A549 (cell line): ENCODE measurements around the gene LDLRAD4. TPM values are rescaled to one million over a fixed set of nuclear protein-coding genes. Genes with fewer than 3 reads are reported as not detected.
A peak's percentile ranks its signal among the peaks of the same experiment; 100 is the strongest.

Source experiments
- ATAC-seq, 2 experiments: fragments of 200-7000 bp in 1 of 2; fragments of >200 bp in 1 of 2; cut with Nextera tagmentation in 1 of 2; cut with Tn5 transposase in 1 of 2; 3 replicates each; pipeline versions ENCODE4 v1.8.0 to v1.9.1; 2018 to 2020; ENCODE audit warnings: mild to moderate bottlenecking in 1 of 2, moderate library complexity in 1 of 2
- CTCF ChIA-PET: fragments of 300-600 bp; sonication (Branson Sonifier 250); formaldehyde crosslinking; extraction: SDS; loops from one replicate; lab custom pipeline; 2021; ENCODE audit warnings: antibody characterized with exemption, inconsistent platforms; lab: Yijun Ruan, JAX
- POLR2A ChIA-PET: fragments of 350-600 bp; formaldehyde crosslinking; extraction: SDS; loops from one replicate; lab custom pipeline; 2021; ENCODE audit warnings: antibody characterized with exemption, inconsistent platforms; lab: Yijun Ruan, JAX
- DNase-seq, 2 experiments: peaks; one replicate each; pipeline versions ENCODE4 v3.0.0 to v3.0.0-alpha.2; 2011 to 2016; ENCODE audit warnings: low read depth in 1 of 2, low spot score in 1 of 2
- FAIRE-seq: peaks from 2 replicates; lab custom pipeline; 2011; peaks lifted over from hg19 to GRCh38; lab: Jason Lieb, UNC
- H3K27ac ChIP-seq, 2 experiments: fragments of >200 bp; sonication (Bioruptor Twin); formaldehyde crosslinking; 3 replicates each; pipeline ENCODE4 v1.5.1; 2016 to 2017
- H3K4me1 ChIP-seq: fragments of >200 bp; sonication (Bioruptor Twin); formaldehyde crosslinking; 3 replicates; pipeline ENCODE4 v1.6.1; 2016
- H3K4me2 ChIP-seq: fragments of >200 bp; sonication (Bioruptor Twin); formaldehyde crosslinking; 3 replicates; pipeline ENCODE4 v1.6.1; 2016
- H3K4me3 ChIP-seq: fragments of >200 bp; sonication (Bioruptor Twin); formaldehyde crosslinking; 3 replicates; pipeline ENCODE4 v1.5.1; 2016
- H3K9me3 ChIP-seq: fragments of >200 bp; sonication (Bioruptor Twin); formaldehyde crosslinking; 3 replicates; pipeline ENCODE4 v1.6.1; 2016
- CBX8 ChIP-seq: fragments of 200-600 bp; sonication (generic); IDR thresholded peaks from 2 replicates; pipeline ENCODE4 v1.6.1; 2016
- CEBPB ChIP-seq, 2 experiments: fragments of >200 bp in 1 of 2; sonication (Bioruptor Twin) in 1 of 2; formaldehyde crosslinking in 1 of 2; IDR thresholded peaks; 2 replicates each; pipeline ENCODE4 v1.6.1; 2012 to 2016
- CHD2 ChIP-seq: fragments of 150-350 bp; IDR thresholded peaks from 2 replicates; pipeline ENCODE4 v1.6.1; 2014; ENCODE audit warnings: low read length; ENCODE audit not compliant: partially characterized antibody
- CHD4 ChIP-seq: fragments of 200-600 bp; sonication (generic); IDR thresholded peaks from 2 replicates; pipeline ENCODE4 v1.6.1; 2016; ENCODE audit warnings: antibody characterized with exemption, mild to moderate bottlenecking, borderline replicate concordance
- EHF ChIP-seq: fragments of 250-450 bp; sonication (Bioruptor Pico); IDR thresholded peaks from 2 replicates; pipeline ENCODE4 v1.5.0; 2020; ENCODE audit warnings: mild to moderate bottlenecking
- EHMT2 ChIP-seq: fragments of 200-600 bp; sonication (generic); IDR thresholded peaks from 2 replicates; pipeline ENCODE4 v1.6.1; 2016; ENCODE audit warnings: antibody characterized with exemption, low read depth, mild to moderate bottlenecking, moderate library complexity
- FOSB ChIP-seq: fragments of 250-450 bp; sonication (Bioruptor Pico); IDR thresholded peaks from 2 replicates; pipeline ENCODE4 v1.5.0; 2020; ENCODE audit warnings: mild to moderate bottlenecking, moderate library complexity
- FOSL2 ChIP-seq, 2 experiments: fragments of 450-650 bp in 1 of 2; fragments of >200 bp in 1 of 2; sonication (Bioruptor Twin) in 1 of 2; formaldehyde crosslinking; IDR thresholded peaks; 2 replicates each; pipeline versions ENCODE4 v1.5.0 to v1.6.1; 2016 to 2020; ENCODE audit warnings: mild to moderate bottlenecking in 1 of 2, moderate library complexity in 1 of 2
- GATA3 ChIP-seq: IDR thresholded peaks from 2 replicates; pipeline ENCODE4 v1.6.1; 2012; ENCODE audit warnings: borderline replicate concordance
- JUNB ChIP-seq: fragments of >200 bp; sonication (Bioruptor Twin); formaldehyde crosslinking; IDR thresholded peaks from 2 replicates; pipeline ENCODE4 v1.6.1; 2016
- KDM5A ChIP-seq: fragments of 200-600 bp; sonication (generic); IDR thresholded peaks from 2 replicates; pipeline ENCODE4 v1.6.1; 2016; ENCODE audit warnings: antibody characterized with exemption, mild to moderate bottlenecking
- MAFK ChIP-seq: fragments of 450-650 bp; IDR thresholded peaks from 2 replicates; pipeline ENCODE4 v1.6.1; 2014; ENCODE audit not compliant: partially characterized antibody
- NFE2L2 ChIP-seq: fragments of 150-350 bp; conservative IDR thresholded peaks from 2 replicates; pipeline ENCODE4 v1.6.1; 2014; ENCODE audit warnings: low read length
- NPAS2 ChIP-seq: fragments of 250-450 bp; sonication (Bioruptor Pico); IDR thresholded peaks from 2 replicates; pipeline ENCODE4 v1.8.0; 2022; ENCODE audit warnings: mild to moderate bottlenecking, moderate library complexity, borderline replicate concordance
- NR3C1 ChIP-seq: fragments of >200 bp; sonication (Bioruptor Twin); formaldehyde crosslinking; IDR thresholded peaks from 3 replicates; pipeline ENCODE4 v1.6.1; 2017
- RNF2 ChIP-seq: fragments of 200-600 bp; sonication (generic); IDR thresholded peaks from 2 replicates; pipeline ENCODE4 v1.6.1; 2016; ENCODE audit warnings: low read depth, mild to moderate bottlenecking, antibody characterized with exemption, moderate library complexity, borderline replicate concordance
- ZNF302 ChIP-seq: fragments of 250-450 bp; sonication (Bioruptor Pico); IDR thresholded peaks from 2 replicates; pipeline ENCODE4 v1.9.0; 2021; ENCODE audit warnings: inconsistent platforms, mild to moderate bottlenecking, moderate library complexity
- ZSCAN20 ChIP-seq: fragments of 250-450 bp; sonication (Bioruptor Pico); IDR thresholded peaks from 2 replicates; pipeline ENCODE4 v1.8.0; 2022; ENCODE audit warnings: mild to moderate bottlenecking, moderate library complexity
- WGBS: methylation state at CpG from one replicate; pipeline ENCODE4 v1.1.6; 2017; ENCODE audit errors: missing lambda C conversion rate; 5-methylcytosine and 5-hydroxymethylcytosine counted together
- polyA plus RNA-seq, 4 experiments: library from polyadenylated mRNA; depleted of rRNA in 3 of 4; stranded (reverse); fragments of >200 nt; fragmentation: RNase III in 1 of 4; extraction: RNeasy Plus Mini Kit Qiagen cat#74134 plus additional on column Dnase treatment in 1 of 4; gene quantifications; 2 replicates in 3 of 4; 3 replicates in 1 of 4; pipeline ENCODE4 v1.2.3, GENCODE V29; 2011 to 2017
- TF ChIP-seq, protein P1 (sequence below): fragments of 450-650 bp; IDR thresholded peaks from 2 replicates; pipeline ENCODE4 v1.6.1; 2014; ENCODE audit warnings: antibody characterized with exemption
- TF ChIP-seq, protein P2 (sequence below): fragments of >200 bp; sonication (Bioruptor Twin); formaldehyde crosslinking; IDR thresholded peaks from 3 replicates; pipeline ENCODE4 v1.6.1; 2016
- TF ChIP-seq, protein P3 (sequence below): IDR thresholded peaks from 2 replicates; pipeline ENCODE4 v1.6.1; 2012
- TF ChIP-seq, protein P4 (sequence below): fragments of 250-450 bp; sonication (Bioruptor Pico); IDR thresholded peaks from 2 replicates; pipeline ENCODE4 v1.5.0; 2021; ENCODE audit warnings: mild to moderate bottlenecking, moderate library complexity, borderline replicate concordance

The LDLRAD4 gene
- polyA plus RNA-seq, 2 of the 4 experiments (the other 2 are of a cell fraction), result 5.2 to 7.6 TPM

DNA sequence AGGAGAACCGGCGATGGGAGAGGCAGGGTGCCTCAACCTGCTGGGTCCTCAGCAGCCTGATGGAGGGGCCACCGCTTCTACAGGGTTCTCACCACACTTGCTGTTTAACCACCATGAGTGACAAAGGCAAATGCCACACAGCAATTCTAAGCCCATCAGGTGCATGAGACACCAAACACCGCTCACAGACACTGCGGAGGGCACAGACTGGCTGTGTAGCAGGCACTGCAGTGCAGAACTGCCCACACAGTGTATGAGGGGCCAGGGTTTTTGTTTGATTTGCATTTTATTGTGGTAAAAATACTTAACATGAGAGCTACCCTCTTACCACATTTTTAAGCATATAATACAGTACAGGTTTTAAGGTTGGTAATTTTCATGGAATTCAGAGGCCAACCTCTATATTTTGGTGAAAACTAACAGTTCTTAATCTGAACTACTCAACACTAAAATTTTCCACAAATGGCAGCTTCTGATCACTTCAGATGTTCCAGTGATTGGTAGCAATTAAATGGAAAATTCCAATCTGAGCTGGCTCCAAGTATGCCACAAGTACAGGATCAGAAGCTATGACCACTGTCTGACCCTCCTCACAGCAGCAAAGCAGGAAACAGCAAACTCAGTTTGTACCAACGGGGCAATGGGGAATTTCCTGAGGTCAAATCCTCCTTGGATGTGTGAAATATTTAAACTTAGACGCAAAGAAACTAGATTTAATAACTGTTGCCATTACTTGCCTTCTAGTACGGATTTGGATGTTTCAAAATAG lies 440.1 kb downstream of the LDLRAD4 start (continued):
- TF ChIP-seq FOSB (CRISPR knock-in tag), result no peak

DNA sequence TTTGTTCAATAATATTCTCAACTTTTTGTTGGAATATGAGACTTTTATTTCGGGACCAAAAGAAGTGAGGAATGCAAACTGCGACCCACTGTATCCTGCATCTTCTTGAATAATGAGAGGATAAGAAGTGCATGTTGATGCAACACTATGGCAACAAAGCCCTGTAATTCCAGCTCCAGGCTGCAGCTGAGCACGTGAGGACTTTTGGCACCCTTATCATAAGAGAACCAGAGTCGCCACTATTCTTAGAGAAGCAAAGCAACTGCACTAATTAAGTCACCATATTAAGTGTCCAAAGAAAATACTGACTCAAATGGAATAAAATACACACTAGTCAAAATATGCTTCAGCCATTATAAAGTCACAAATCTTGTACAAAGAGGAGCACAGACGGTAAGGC lies 441.9 kb downstream of the LDLRAD4 start:
- H3K4me1 ChIP-seq, result no peaks in the 10 kb centered on the region
- H3K4me3 ChIP-seq, result no peak overlapping the region
- ATAC-seq, result no peak
- FAIRE-seq, result no peak
- 89% methylated on average over 5 of the region's 5 CpGs for WGBS
- no peak overlapping the region for H3K27ac ChIP-seq
- H3K4me2 ChIP-seq, result no peak overlapping the region
- no peaks in the 10 kb centered on the region for H3K9me3 ChIP-seq
- CTCF ChIA-PET, result no interaction called here
- no peak for DNase-seq
- no peak for TF ChIP-seq NR3C1
- no peak for TF ChIP-seq CEBPB (IDR thresholded peaks at IDR 0.05)
- no peak for TF ChIP-seq NFE2L2
- no peak for TF ChIP-seq CHD2
- no peak for TF ChIP-seq CBX8
- POLR2A ChIA-PET, result no interaction called here

DNA sequence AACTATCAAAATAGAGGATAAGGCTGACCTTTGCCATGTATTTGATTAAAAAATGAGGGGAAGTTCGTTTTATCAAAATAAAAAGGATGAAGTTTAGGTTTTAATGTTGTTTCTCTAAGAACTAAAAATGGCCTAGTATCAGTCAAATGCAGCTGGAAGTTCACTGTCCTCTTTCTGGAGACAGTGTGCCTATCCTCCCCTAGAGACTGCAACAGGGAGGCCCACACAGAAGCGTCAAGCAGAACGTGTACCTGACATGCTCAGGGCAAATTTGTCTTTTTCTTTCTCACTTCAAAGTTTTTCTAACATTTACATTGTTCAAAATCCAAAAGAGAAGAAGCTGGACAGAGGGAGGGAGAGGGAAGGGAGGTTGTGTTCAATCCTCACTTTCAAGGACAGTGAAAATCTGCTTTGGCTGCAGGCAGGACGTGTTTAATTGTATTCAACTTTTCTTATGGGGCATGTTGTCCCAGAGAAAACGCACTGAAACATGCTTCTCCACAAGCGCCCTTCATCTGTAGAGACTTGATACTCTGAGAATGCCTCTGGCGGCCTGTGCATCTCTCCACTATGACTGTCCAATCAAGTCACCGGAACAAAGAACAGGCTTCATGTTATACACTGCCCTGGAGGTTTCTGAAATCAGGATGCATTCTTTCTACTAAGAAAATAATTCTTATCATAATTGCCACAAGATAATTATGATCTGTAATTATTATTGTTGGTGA lies 442.7 kb downstream of the LDLRAD4 start:
- TF ChIP-seq, protein P1, sequence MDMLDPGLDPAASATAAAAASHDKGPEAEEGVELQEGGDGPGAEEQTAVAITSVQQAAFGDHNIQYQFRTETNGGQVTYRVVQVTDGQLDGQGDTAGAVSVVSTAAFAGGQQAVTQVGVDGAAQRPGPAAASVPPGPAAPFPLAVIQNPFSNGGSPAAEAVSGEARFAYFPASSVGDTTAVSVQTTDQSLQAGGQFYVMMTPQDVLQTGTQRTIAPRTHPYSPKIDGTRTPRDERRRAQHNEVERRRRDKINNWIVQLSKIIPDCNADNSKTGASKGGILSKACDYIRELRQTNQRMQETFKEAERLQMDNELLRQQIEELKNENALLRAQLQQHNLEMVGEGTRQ, result no peak
- no peak for TF ChIP-seq EHF (CRISPR knock-in tag)
- no peaks in the 10 kb centered on the region for H3K9me3 ChIP-seq
- WGBS, result 80% methylated on average over 8 of the region's 8 CpGs
- ATAC-seq (no peak), FAIRE-seq (no peak), DNase-seq (no peak)
- ChIA-PET POLR2A (no interaction called here), CTCF (no interaction called here)
- H3K4me1 ChIP-seq, result no peaks in the 10 kb centered on the region
- no peak overlapping the region for H3K4me3 ChIP-seq
- H3K27ac ChIP-seq, result no peak overlapping the region
- no peak overlapping the region for H3K4me2 ChIP-seq

DNA sequence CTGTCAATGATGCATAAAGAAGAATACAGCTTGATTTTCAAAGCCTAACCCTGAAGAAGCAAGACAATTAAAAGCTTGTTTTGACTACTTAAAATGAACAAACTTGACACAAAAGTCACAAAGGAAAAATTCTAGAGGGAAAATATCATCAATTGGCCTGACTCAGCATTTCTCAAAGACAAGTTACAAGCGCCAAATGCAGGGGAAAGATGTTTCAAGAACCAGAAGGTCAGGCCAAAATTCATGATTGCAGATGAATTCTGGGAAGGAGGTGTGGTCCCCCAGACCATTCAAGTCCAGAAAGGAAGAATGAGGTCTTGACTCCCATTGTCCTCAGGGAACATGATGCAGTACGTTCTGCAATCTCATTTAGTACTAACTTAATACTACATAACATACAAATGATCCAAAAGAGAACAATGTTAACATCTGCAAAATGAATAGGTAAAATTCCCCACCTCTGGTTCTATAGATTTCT lies 443.3 kb downstream of the LDLRAD4 start:
- H3K4me3 ChIP-seq, result no peak overlapping the region
- no peak for TF ChIP-seq RNF2
- TF ChIP-seq GATA3, result no peak
- no peak for TF ChIP-seq ZNF302
- no peak for TF ChIP-seq NR3C1
- no peak for TF ChIP-seq KDM5A
- no peak for TF ChIP-seq ZSCAN20 (CRISPR knock-in tag)
- no peak for TF ChIP-seq EHMT2
- TF ChIP-seq MAFK, result peak; percentile 95
- no peak overlapping the region for H3K4me2 ChIP-seq
- no peak for ATAC-seq
- ChIA-PET CTCF (no interaction called here), POLR2A (no interaction called here)
- H3K27ac ChIP-seq, result no peak overlapping the region
- 100% methylated on average over 2 of the region's 2 CpGs for WGBS
- DNase-seq, result no peak
- no peaks in the 10 kb centered on the region for H3K9me3 ChIP-seq
- FAIRE-seq, result no peak
- H3K4me1 ChIP-seq, result no peaks in the 10 kb centered on the region

DNA sequence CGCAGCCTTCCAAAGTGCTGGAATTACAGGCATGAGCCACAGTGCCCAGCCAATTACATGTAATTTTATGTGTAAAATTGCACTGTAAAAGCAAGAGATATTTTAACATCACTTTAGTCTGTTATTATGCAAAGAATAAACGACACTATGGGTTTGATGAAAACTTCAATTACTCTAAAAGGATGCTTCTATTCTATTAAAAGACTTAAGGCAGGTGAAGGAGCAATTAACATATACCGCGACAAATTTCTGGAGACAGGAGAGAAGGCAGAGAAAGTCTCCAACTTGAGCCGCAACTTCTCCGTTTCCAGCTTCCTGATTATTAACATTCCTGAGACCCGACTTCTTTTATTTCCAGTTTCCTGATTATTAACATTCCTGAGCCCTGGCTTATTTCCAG lies 454.1 kb downstream of the LDLRAD4 start:
- Histone ChIP-seq H3K4me2 (no peak overlapping the region), H3K9me3 (no peaks in the 10 kb centered on the region), H3K4me1 (no peaks in the 10 kb centered on the region), H3K27ac (no peak overlapping the region), H3K4me3 (no peak overlapping the region)
- ChIA-PET CTCF (no interaction called here), POLR2A (no interaction called here)
- ATAC-seq (no peak), FAIRE-seq (no peak), DNase-seq (no peak)
- 82% methylated on average over 7 of the region's 7 CpGs for WGBS
- TF ChIP-seq, protein P2, sequence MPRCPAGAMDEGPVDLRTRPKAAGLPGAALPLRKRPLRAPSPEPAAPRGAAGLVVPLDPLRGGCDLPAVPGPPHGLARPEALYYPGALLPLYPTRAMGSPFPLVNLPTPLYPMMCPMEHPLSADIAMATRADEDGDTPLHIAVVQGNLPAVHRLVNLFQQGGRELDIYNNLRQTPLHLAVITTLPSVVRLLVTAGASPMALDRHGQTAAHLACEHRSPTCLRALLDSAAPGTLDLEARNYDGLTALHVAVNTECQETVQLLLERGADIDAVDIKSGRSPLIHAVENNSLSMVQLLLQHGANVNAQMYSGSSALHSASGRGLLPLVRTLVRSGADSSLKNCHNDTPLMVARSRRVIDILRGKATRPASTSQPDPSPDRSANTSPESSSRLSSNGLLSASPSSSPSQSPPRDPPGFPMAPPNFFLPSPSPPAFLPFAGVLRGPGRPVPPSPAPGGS, result no peak
- TF ChIP-seq CEBPB (IDR thresholded peaks at IDR 0.05), result no peak
- TF ChIP-seq NFE2L2, result no peak
- TF ChIP-seq MAFK, result no peak
- no peak for TF ChIP-seq NR3C1
- TF ChIP-seq CHD4, result no peak
- TF ChIP-seq, protein P3, sequence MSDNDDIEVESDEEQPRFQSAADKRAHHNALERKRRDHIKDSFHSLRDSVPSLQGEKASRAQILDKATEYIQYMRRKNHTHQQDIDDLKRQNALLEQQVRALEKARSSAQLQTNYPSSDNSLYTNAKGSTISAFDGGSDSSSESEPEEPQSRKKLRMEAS, result no peak
- TF ChIP-seq KDM5A, result no peak
- TF ChIP-seq CHD2, result no peak
- TF ChIP-seq, protein P4, sequence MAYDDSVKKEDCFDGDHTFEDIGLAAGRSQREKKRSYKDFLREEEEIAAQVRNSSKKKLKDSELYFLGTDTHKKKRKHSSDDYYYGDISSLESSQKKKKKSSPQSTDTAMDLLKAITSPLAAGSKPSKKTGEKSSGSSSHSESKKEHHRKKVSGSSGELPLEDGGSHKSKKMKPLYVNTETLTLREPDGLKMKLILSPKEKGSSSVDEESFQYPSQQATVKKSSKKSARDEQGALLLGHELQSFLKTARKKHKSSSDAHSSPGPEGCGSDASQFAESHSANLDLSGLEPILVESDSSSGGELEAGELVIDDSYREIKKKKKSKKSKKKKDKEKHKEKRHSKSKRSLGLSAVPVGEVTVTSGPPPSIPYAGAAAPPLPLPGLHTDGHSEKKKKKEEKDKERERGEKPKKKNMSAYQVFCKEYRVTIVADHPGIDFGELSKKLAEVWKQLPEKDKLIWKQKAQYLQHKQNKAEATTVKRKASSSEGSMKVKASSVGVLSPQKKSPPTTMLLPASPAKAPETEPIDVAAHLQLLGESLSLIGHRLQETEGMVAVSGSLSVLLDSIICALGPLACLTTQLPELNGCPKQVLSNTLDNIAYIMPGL (CRISPR knock-in tag), result no peak
- no peak for TF ChIP-seq JUNB
- TF ChIP-seq EHMT2, result no peak
- TF ChIP-seq FOSL2 (IDR thresholded peaks at IDR 0.05), result no peak
- no peak for TF ChIP-seq FOSL2 (CRISPR knock-in tag; IDR thresholded peaks at IDR 0.05)
- TF ChIP-seq NPAS2 (CRISPR knock-in tag), result no peak
- TF ChIP-seq GATA3, result no peak
- no peak for TF ChIP-seq ZSCAN20 (CRISPR knock-in tag)
